H9 (cell line): ENCODE results near the gene ALAS1. TPM values are rescaled to one million over a fixed set of nuclear protein-coding genes. Genes with fewer than 3 reads are reported as not detected.

ENCODE experiments used
- DNase-seq: peaks from one replicate; pipeline ENCODE4 v3.0.0-alpha.2; 2017
- H2AFZ ChIP-seq: one replicate; pipeline ENCODE4 v1.6.1; 2013; ENCODE audit warnings: mild to moderate bottlenecking, low read length, control low read depth, moderate library complexity
- H2AK5ac ChIP-seq: 2 replicates; pipeline ENCODE4 v1.6.1; 2013; ENCODE audit warnings: low read length, control low read depth, mixed read lengths; ENCODE audit not compliant: insufficient read length
- H2BK120ac ChIP-seq: one replicate; pipeline ENCODE4 v1.6.1; 2013; ENCODE audit warnings: low read depth, mild to moderate bottlenecking, low read length, control low read depth, inconsistent platforms; ENCODE audit not compliant: poor library complexity, severe bottlenecking
- H2BK12ac ChIP-seq: 2 replicates; pipeline ENCODE4 v1.6.1; 2013; ENCODE audit warnings: low read length, control low read depth, mixed read lengths, low read depth; ENCODE audit not compliant: insufficient read length
- H2BK15ac ChIP-seq: 2 replicates; pipeline ENCODE4 v1.6.1; 2013; ENCODE audit warnings: low read depth, low read length, control low read depth
- H2BK20ac ChIP-seq: one replicate; pipeline ENCODE4 v1.6.1; 2013; ENCODE audit warnings: low read depth, mild to moderate bottlenecking, low read length, control low read depth, inconsistent platforms; ENCODE audit not compliant: poor library complexity, severe bottlenecking
- H2BK5ac ChIP-seq: 2 replicates; pipeline ENCODE4 v1.6.1; 2013; ENCODE audit warnings: low read length, control low read depth, mixed read lengths; ENCODE audit not compliant: insufficient read length
- H3K14ac ChIP-seq: 2 replicates; pipeline ENCODE4 v1.6.1; 2013; ENCODE audit warnings: low read length, control low read depth; ENCODE audit not compliant: insufficient read depth
- H3K18ac ChIP-seq: 2 replicates; pipeline ENCODE4 v1.6.1; 2013; ENCODE audit warnings: low read depth, mild to moderate bottlenecking, mixed read lengths, low read length, control low read depth; ENCODE audit not compliant: insufficient read length
- H3K23ac ChIP-seq: 2 replicates; pipeline ENCODE4 v1.6.1; 2013; ENCODE audit warnings: low read length, control low read depth, mixed read lengths, low read depth; ENCODE audit not compliant: insufficient read length
- H3K23me2 ChIP-seq: 2 replicates; pipeline ENCODE4 v1.6.1; 2013; ENCODE audit warnings: low read depth, mild to moderate bottlenecking, mixed read lengths, low read length, control low read depth; ENCODE audit not compliant: insufficient read length, poor library complexity, severe bottlenecking
- H3K27ac ChIP-seq: 2 replicates; pipeline ENCODE4 v1.5.1; 2013; ENCODE audit warnings: low read length, control low read depth, mixed read lengths, low read depth; ENCODE audit not compliant: insufficient read length
- H3K27me3 ChIP-seq: 2 replicates; pipeline ENCODE4 v1.6.1; 2013; ENCODE audit warnings: low read length, control low read depth, inconsistent platforms; ENCODE audit not compliant: insufficient read depth
- H3K4ac ChIP-seq: 2 replicates; pipeline ENCODE4 v1.6.1; 2013; ENCODE audit warnings: low read depth, mild to moderate bottlenecking, control low read depth, inconsistent platforms, low read length, moderate library complexity
- H3K4me1 ChIP-seq: 2 replicates; pipeline ENCODE4 v1.6.1; 2013; ENCODE audit warnings: low read length, control low read depth, inconsistent platforms; ENCODE audit not compliant: insufficient read depth
- H3K4me2 ChIP-seq: 2 replicates; pipeline ENCODE4 v1.6.1; 2013; ENCODE audit warnings: low read length, control low read depth, mixed read lengths; ENCODE audit not compliant: insufficient read length, insufficient read depth
- H3K56ac ChIP-seq: 2 replicates; pipeline ENCODE4 v1.6.1; 2013; ENCODE audit warnings: low read depth, mild to moderate bottlenecking, mixed read lengths, low read length, control low read depth; ENCODE audit not compliant: insufficient read length
- H3K79me1 ChIP-seq: 2 replicates; pipeline ENCODE4 v1.6.1; 2013; ENCODE audit warnings: low read depth, mild to moderate bottlenecking, moderate library complexity, low read length, control low read depth, inconsistent platforms; ENCODE audit not compliant: insufficient read depth, poor library complexity, severe bottlenecking
- H3K79me2 ChIP-seq: 2 replicates; pipeline ENCODE4 v1.6.1; 2013; ENCODE audit warnings: low read length, control low read depth, inconsistent platforms; ENCODE audit not compliant: insufficient read depth
- H3K9ac ChIP-seq: 2 replicates; pipeline ENCODE4 v1.6.1; 2013; ENCODE audit warnings: low read length, control low read depth, mixed read lengths; ENCODE audit not compliant: insufficient read length; ENCODE audit errors: extremely low read depth
- H3K9me3 ChIP-seq: one replicate; pipeline ENCODE4 v1.6.1; 2013; ENCODE audit warnings: low read depth, low read length, inconsistent platforms; ENCODE audit not compliant: control insufficient read depth
- H3T11ph ChIP-seq: one replicate; pipeline ENCODE4 v1.6.1; 2013; ENCODE audit warnings: mild to moderate bottlenecking, low read length, control low read depth, inconsistent platforms
- H4K20me1 ChIP-seq: one replicate; pipeline ENCODE4 v1.6.1; 2013; ENCODE audit not compliant: control insufficient read depth, insufficient read length, insufficient read depth
- H4K5ac ChIP-seq: 2 replicates; pipeline ENCODE4 v1.6.1; 2013; ENCODE audit warnings: low read depth, mild to moderate bottlenecking, mixed read lengths, low read length, control low read depth; ENCODE audit not compliant: insufficient read length
- H4K8ac ChIP-seq: replicated peaks from 2 replicates; pipeline ENCODE4 v1.6.1; 2013; ENCODE audit warnings: low read length, control low read depth, mixed read lengths, low read depth; ENCODE audit not compliant: insufficient read length
- H4K91ac ChIP-seq: 2 replicates; pipeline ENCODE4 v1.6.1; 2013; ENCODE audit warnings: low read depth, mild to moderate bottlenecking, moderate library complexity, mixed read lengths, low read length, control low read depth; ENCODE audit not compliant: insufficient read length
- H3K27ac Mint-ChIP-seq, 3 experiments: 2 replicates in 2 of 3; 3 replicates in 1 of 3; pipeline ENCODE4 v1.8.0; 2020 to 2021; ENCODE audit warnings: mixed read lengths in 3 of 3, mild to moderate bottlenecking in 1 of 3, moderate library complexity in 1 of 3
- H3K27me3 Mint-ChIP-seq: 2 replicates; pipeline ENCODE4 v1.8.0; 2021; ENCODE audit warnings: low read depth, mild to moderate bottlenecking, moderate library complexity, mixed read lengths
- H3K36me3 Mint-ChIP-seq, 3 experiments: 2 replicates in 2 of 3; 3 replicates in 1 of 3; pipeline ENCODE4 v1.8.0; 2020 to 2021; ENCODE audit warnings: low read depth in 3 of 3, mixed read lengths in 3 of 3; ENCODE audit not compliant: insufficient read depth in 1 of 3
- H3K4me1 Mint-ChIP-seq, 2 experiments: 2 replicates each; pipeline ENCODE4 v1.8.0; 2020; ENCODE audit warnings: mixed read lengths in 2 of 2
- H3K4me3 Mint-ChIP-seq, 2 experiments: 2 replicates in 1 of 2; 3 replicates in 1 of 2; pipeline ENCODE4 v1.8.0; 2020 to 2021; ENCODE audit warnings: mild to moderate bottlenecking in 2 of 2, mixed read lengths in 2 of 2, moderate library complexity in 1 of 2
- H3K9me3 Mint-ChIP-seq, 2 experiments: 2 replicates in 1 of 2; 3 replicates in 1 of 2; pipeline ENCODE4 v1.8.0; 2020; ENCODE audit warnings: mild to moderate bottlenecking in 2 of 2, mixed read lengths in 2 of 2, moderate library complexity in 1 of 2
- CTCF ChIP-seq: fragments of 200-600 bp; sonication (generic); conservative IDR thresholded peaks from 3 replicates; pipeline ENCODE4 v1.8.0; 2021; ENCODE audit warnings: antibody characterized with exemption, mild to moderate bottlenecking
- WGBS: extraction: QIAGEN DNeasy Blood & Tissue Kit; methylation state at CpG from one replicate; pipeline ENCODE4 v1.1.7; 2013; ENCODE audit warnings: missing lambda C conversion rate, low lambda C conversion rate, mixed read lengths; ENCODE audit not compliant: insufficient read length; ENCODE audit errors: extremely low coverage; 5-methylcytosine and 5-hydroxymethylcytosine counted together
- total RNA-seq: library from RNA; stranded (reverse); gene quantifications from 2 replicates; pipeline ENCODE4 v1.2.1, GENCODE V29; 2021

Gene ALAS1
- total RNA-seq, 1 experiment from 2014 or later, result 39.1 TPM

GRCh38 chr3:52232279-52233107, 34.5 kb downstream of the ALAS1 start:
- Histone ChIP-seq H3K79me1 (no peaks in the 10 kb centered on the region), H3K27me3 (no peaks in the 10 kb centered on the region), H3K56ac (no peak overlapping the region), H3K9ac (no peak overlapping the region), H3K18ac (no peak overlapping the region), H3K27ac (no peak overlapping the region), H2BK120ac (no peak overlapping the region), H2BK15ac (no peak overlapping the region), H2AFZ (no peak overlapping the region), H3K14ac (no peak overlapping the region), H2BK20ac (no peak overlapping the region), H3K23ac (no peak overlapping the region), H2BK5ac (no peak overlapping the region), H3K4me1 (peaks cover 8% of the 10 kb centered on the region; the same call in 1 of the 2 replicates), H3K79me2 (no peaks in the 10 kb centered on the region), H4K20me1 (no peaks in the 10 kb centered on the region), H4K8ac (no peak overlapping the region), H3K23me2 (no peaks in the 10 kb centered on the region), H3K4ac (no peak overlapping the region), H2BK12ac (no peak overlapping the region), H2AK5ac (no peak overlapping the region), H4K5ac (no peak overlapping the region), H3T11ph (no peak overlapping the region), H3K9me3 (no peaks in the 10 kb centered on the region), H4K91ac (no peak overlapping the region), H3K4me2 (no peak overlapping the region)
- Mint-ChIP-seq H3K4me1 (peaks cover 14 to 18% of the 10 kb centered on the region in 2 experiments), H3K27ac (no peak overlapping the region), H3K9me3 (no peaks in the 10 kb centered on the region), H3K27me3 (no peaks in the 10 kb centered on the region), H3K36me3 (peaks cover 12 to 37% (median 34%) of the 10 kb centered on the region in 3 experiments), H3K4me3 (no peak overlapping the region)
- DNase-seq, result peak; percentile 36
- no CpG with 5 or more reads among the region's 28 CpGs for WGBS
- peak; percentile 64 for TF ChIP-seq CTCF
